Stimulated activated CD8-positive, alpha-beta memory T cell treated with anti-CD3 and anti-CD28 coated beads, Interleukin-4, amount 100 ng/mL, for 48 hours (primary cell): ENCODE results near the gene DNAH3.
A peak's percentile ranks its signal among the peaks of the same experiment; 100 is the strongest.
"Not testable (repeated sequence)": the region's sequence is repeated elsewhere in the genome, so short reads cannot be mapped to it uniquely, and the experiment has no call there.

Experiments used
- DNase-seq: peaks from one replicate; pipeline ENCODE4 v3.0.0-alpha.2; 2020

Gene DNAH3

GRCh38 chr16:20931066-20931600 lies 219.5 kb downstream of the DNAH3 start:
- no peak for DNase-seq

GRCh38 chr16:20930365-20930690 lies 220.3 kb downstream of the DNAH3 start:
- no peak for DNase-seq

- DNase-seq = not testable (repeated sequence)
Measured at GRCh38 chr16:20929676-20930364, 220.8 kb downstream of the DNAH3 start.

- DNase-seq = no peak
Measured at GRCh38 chr16:20928774-20929411, 221.8 kb downstream of the DNAH3 start.

GRCh38 chr16:20925751-20926150 lies 224.9 kb downstream of the DNAH3 start:
- no peak for DNase-seq

- DNase-seq = peak; percentile 16
Measured at GRCh38 chr16:20923876-20924275, 226.8 kb downstream of the DNAH3 start.

GRCh38 chr16:20920799-20921198 lies 229.8 kb downstream of the DNAH3 start:
- DNase-seq = no peak

GRCh38 chr16:20920091-20920490 lies 230.6 kb downstream of the DNAH3 start:
- no peak for DNase-seq

- DNase-seq = peak; percentile 33
Measured at GRCh38 chr16:20918486-20919239, 232.0 kb downstream of the DNAH3 start.

- no peak for DNase-seq
Measured at GRCh38 chr16:20916942-20917341, 233.7 kb downstream of the DNAH3 start.

- no peak for DNase-seq
Measured at GRCh38 chr16:20916289-20916688, 234.4 kb downstream of the DNAH3 start.

- DNase-seq = no peak
Measured at GRCh38 chr16:20911361-20911760, 239.3 kb downstream of the DNAH3 start.

- DNase-seq = no peak
Measured at GRCh38 chr16:20910781-20911321, 239.8 kb downstream of the DNAH3 start.

GRCh38 chr16:20906341-20907255 lies 244.0 kb downstream of the DNAH3 start:
- DNase-seq = no peak

GRCh38 chr16:20905576-20905975 lies 245.1 kb downstream of the DNAH3 start:
- DNase-seq = no peak

GRCh38 chr16:20904507-20905081 lies 246.1 kb downstream of the DNAH3 start:
- no peak for DNase-seq

GRCh38 chr16:20903899-20904506 lies 246.6 kb downstream of the DNAH3 start:
- DNase-seq = no peak

GRCh38 chr16:20903116-20903898 lies 247.3 kb downstream of the DNAH3 start:
- no peak for DNase-seq

GRCh38 chr16:20902426-20902825 lies 248.2 kb downstream of the DNAH3 start:
- no peak for DNase-seq

- peak; percentile 47 for DNase-seq
Measured at GRCh38 chr16:20901436-20902112, 249.1 kb downstream of the DNAH3 start.
